Adrenal gland (tissue), 12 donors: ENCODE measurements around the gene BCL6B. TPM values are rescaled to one million over a fixed set of nuclear protein-coding genes. Genes with fewer than 3 reads are reported as not detected.

ENCODE experiments used
- DNase-seq, 7 donors: peaks; one replicate each; pipeline ENCODE4 v3.0.0-alpha.2; 2019 to 2020
- H3K27ac ChIP-seq, 5 donors: fragments of 200-600 bp; sonication (generic) in 4 of 5; 1 replicate in 3 of 5; 2 replicates in 2 of 5; pipeline versions ENCODE4 v1.5.1 to v1.8.0; 2016 to 2020; ENCODE audit warnings: mild to moderate bottlenecking in 1 of 5
- H3K27me3 ChIP-seq: fragments of 200-600 bp; 2 replicates; pipeline ENCODE4 v1.8.0; 2021
- H3K36me3 ChIP-seq, 2 donors: fragments of 200-600 bp; replicated peaks in 1 of 2; 1 replicate in 1 of 2; 2 replicates in 1 of 2; pipeline versions ENCODE4 v1.5.1 to v1.8.0; 2018 to 2022
- H3K4me1 ChIP-seq, 2 donors: fragments of 200-600 bp; replicated peaks in 1 of 2; 1 replicate in 1 of 2; 2 replicates in 1 of 2; pipeline versions ENCODE4 v1.5.1 to v1.8.0; 2018 to 2021
- H3K4me3 ChIP-seq, 4 donors: fragments of 200-600 bp; sonication (generic) in 3 of 4; one replicate each; pipeline ENCODE4 v1.5.1; 2016 to 2018
- H3K9me3 ChIP-seq, 3 donors: fragments of 200-600 bp; sonication (generic) in 1 of 3; replicated peaks in 1 of 3; 1 replicate in 2 of 3; 2 replicates in 1 of 3; pipeline versions ENCODE4 v1.5.1 to v1.8.0; 2016 to 2021
- CTCF ChIP-seq, 6 experiments: fragments of 450-650 bp in 4 of 6; fragments of 200-600 bp in 2 of 6; sonication (generic) in 1 of 6; IDR thresholded peaks; 1 replicate in 5 of 6; 2 replicates in 1 of 6; pipeline versions ENCODE4 v1.5.1 to v1.8.0; 2016 to 2021; ENCODE audit warnings: antibody characterized with exemption in 6 of 6, mild to moderate bottlenecking in 2 of 6, moderate library complexity in 1 of 6
- POLR2A ChIP-seq, 2 donors: fragments of 450-650 bp; IDR thresholded peaks; one replicate each; pipeline ENCODE4 v1.6.1; 2017; ENCODE audit warnings: antibody characterized with exemption in 2 of 2, mild to moderate bottlenecking in 2 of 2, moderate library complexity in 1 of 2
- WGBS, 4 donors: extraction: QIAGEN DNeasy Blood & Tissue Kit in 2 of 4; methylation state at CpG; one replicate each; pipeline versions ENCODE4 v1.1.5 to v1.1.7; 2013 to 2017; 5-methylcytosine and 5-hydroxymethylcytosine counted together
- intact Hi-C, 2 donors: fragments of 100-400 bp; cut with DNase I; formaldehyde crosslinking; loops; one replicate each; pipeline versions ENCODE4 v1.14.1 to v1.15.0; 2022 to 2023
- microRNA counts, 2 donors: library from miRNA; unstranded; fragments of <30 nt; microRNA quantifications; one replicate each; lab custom pipeline; 2016
- polyA plus RNA-seq, 3 donors: library from polyadenylated mRNA; stranded (reverse); fragments of 200-250 nt in 2 of 3; fragments of 350-450 nt in 1 of 3; fragmentation: Illumina TruSeq in 1 of 3; extraction: RNeasy Lipid Tissue Mini Kit (QIAGEN cat#74804) in 1 of 3; gene quantifications; one replicate each; pipeline ENCODE4 v1.2.3, GENCODE V29; 2013 to 2014
- small RNA-seq, 2 donors: library from RNA; depleted of rRNA; stranded (forward); fragments of <200 nt; gene quantifications; one replicate each; pipeline ENCODE3, GENCODE V24; 2016
- total RNA-seq, 9 donors: library from RNA; depleted of rRNA in 4 of 9; stranded (reverse); fragments of >200 nt in 4 of 9; fragments of 120-200 nt in 1 of 9; fragmentation: NEBNext Ultra II Directional in 1 of 9; extraction: Animal tissue kit (Norgen Biotek cat#: 25700) in 1 of 9; gene quantifications; one replicate each; pipeline versions ENCODE4 v1.1.0 to v1.2.4, GENCODE V29; 2013 to 2023
- donor health status: healthy with polysubstance abuse.
- donor health status: Bipolar disorder and iron deficiency.
- donor health status: DM: yes; HTN: yes; CAD: no.
- donor health status: DM: no; HTN: no; CAD: no.
- donor health status: DM: no; HTN: no; CAD: no.
- donor health status: DM: yes; HTN: yes; CAD: no.

BCL6B gene
- total and polyA plus RNA-seq, 12 donors, result 2.9 to 17.0 (median 8.8) TPM

- Histone ChIP-seq H3K4me1 (no peaks in the 10 kb centered on the region), H3K4me3 (no peak overlapping the region), H3K36me3 (no peaks in the 10 kb centered on the region), H3K9me3 (no peaks in the 10 kb centered on the region), H3K27ac (no peak overlapping the region), H3K27me3 (no peaks in the 10 kb centered on the region)
- 77 to 89% (median 84%) methylated on average over 10 of the region's 10 CpGs for WGBS, 4 donors
- no peak for TF ChIP-seq CTCF (IDR thresholded peaks at IDR 0.05)
- TF ChIP-seq POLR2A (IDR thresholded peaks at IDR 0.05), result no peak
- intact Hi-C loops, result no loop called here
- no peak for DNase-seq
These were observed 55.9 kb downstream of the BCL6B start for GRCh38 chr17:7078711-7079110.

MicroRNA genes within 50 kb of the gene (microRNA counts, 767-probe panel; counts per million panel counts)
- microRNA hsa-miR-195-5p (lab: Ali Mortazavi, UCI) (5,662 to 6,623 counts per million in 2 donors), microRNA hsa-miR-497-5p (lab: Ali Mortazavi, UCI) (5,452 to 5,807 counts per million in 2 donors)

Small RNAs within 50 kb of the gene (small RNA-seq; reads per million reads assigned to genes)
- gene AC120057.1, result 0 reads per million in 2 donors

Other genes starting within 250 kb of the BCL6B start
- under 1 TPM in 3 of 9 donors, not detected in 6; 0.14 to 0.35 (median 0.19) TPM for gene FBXO39, start 246.8 kb upstream of the BCL6B start, total RNA-seq
- gene FBXO39, start 246.8 kb upstream of the BCL6B start, polyA plus RNA-seq, result under 1 TPM in 1 of 3 donors, not detected in 2; 0.48 TPM
- gene TEKT1, start 191.3 kb upstream of the BCL6B start, total RNA-seq, result under 1 TPM in 3 of 9 donors, not detected in 6; 0.06 to 0.18 (median 0.14) TPM
- gene TEKT1, start 191.3 kb upstream of the BCL6B start, polyA plus RNA-seq, result under 1 TPM in 1 of 3 donors, not detected in 2; 0.55 TPM
- under 1 TPM in 2 of 9 donors, not detected in 7; 0.23 to 0.39 TPM for gene ALOX12, start 27.0 kb upstream of the BCL6B start, total RNA-seq
- gene ALOX12, start 27.0 kb upstream of the BCL6B start, polyA plus RNA-seq, result under 1 TPM in 1 of 3 donors, not detected in 2; 0.16 TPM
- 100 to 1,000 TPM; 206 to 799 (median 538) TPM for gene RNASEK, start 10.4 kb upstream of the BCL6B start, total RNA-seq
- 100 to 1,000 TPM; 363 to 770 (median 435) TPM for gene RNASEK, start 10.4 kb upstream of the BCL6B start, polyA plus RNA-seq
- gene SLC16A13, start 13.0 kb downstream of the BCL6B start, total RNA-seq, result 1 to 10 TPM in 8 of 9 donors, under 1 TPM in 1; 0.97 to 3.2 (median 2.3) TPM
- 1 to 10 TPM in 2 of 3 donors, under 1 TPM in 1; 0.84 to 3.1 (median 1.3) TPM for gene SLC16A13, start 13.0 kb downstream of the BCL6B start, polyA plus RNA-seq
- 1 to 10 TPM in 2 of 9 donors, under 1 TPM in 5, not detected in 2; 0.18 to 1.1 (median 0.55) TPM for gene SLC16A11, start 21.0 kb downstream of the BCL6B start, total RNA-seq
- gene SLC16A11, start 21.0 kb downstream of the BCL6B start, polyA plus RNA-seq, result 1 to 10 TPM in 2 of 3 donors, not detected in 1; 1.1 to 3.0 TPM
- 10 to 100 TPM in 1 of 9 donors, 1 to 10 TPM in 7, under 1 TPM in 1; 0.83 to 14.1 (median 5.3) TPM for gene CLEC10A, start 57.2 kb downstream of the BCL6B start, total RNA-seq
- 1 to 10 TPM; 3.1 to 6.5 (median 4.2) TPM for gene CLEC10A, start 57.2 kb downstream of the BCL6B start, polyA plus RNA-seq
- 1 to 10 TPM in 1 of 9 donors, under 1 TPM in 4, not detected in 4; 0.14 to 1.1 (median 0.61) TPM for gene ASGR2, start 91.8 kb downstream of the BCL6B start, total RNA-seq
- gene ASGR2, start 91.8 kb downstream of the BCL6B start, polyA plus RNA-seq, result 1 to 10 TPM in 2 of 3 donors, under 1 TPM in 1; 0.35 to 1.4 (median 1.2) TPM
- gene ASGR1, start 156.3 kb downstream of the BCL6B start, total RNA-seq, result 1 to 10 TPM in 6 of 9 donors, under 1 TPM in 1, not detected in 2; 0.63 to 2.7 (median 1.7) TPM
- gene ASGR1, start 156.3 kb downstream of the BCL6B start, polyA plus RNA-seq, result 1 to 10 TPM in 2 of 3 donors, under 1 TPM in 1; 0.29 to 6.9 (median 5.0) TPM
- gene DLG4, start 196.8 kb downstream of the BCL6B start, total RNA-seq, result 10 to 100 TPM; 14.1 to 70.2 (median 31.4) TPM
- gene DLG4, start 196.8 kb downstream of the BCL6B start, polyA plus RNA-seq, result 100 to 1,000 TPM in 1 of 3 donors, 10 to 100 TPM in 2; 19.1 to 172 (median 29.6) TPM
- gene ACADVL, start 196.9 kb downstream of the BCL6B start, total RNA-seq, result 1,000 to 10,000 TPM in 8 of 9 donors, 100 to 1,000 TPM in 1; 961 to 2,378 (median 1,747) TPM
- gene ACADVL, start 196.9 kb downstream of the BCL6B start, polyA plus RNA-seq, result 1,000 to 10,000 TPM in 2 of 3 donors, 100 to 1,000 TPM in 1; 972 to 6,098 (median 5,777) TPM
- gene DVL2, start 211.5 kb downstream of the BCL6B start, total RNA-seq, result 10 to 100 TPM; 25.2 to 87.2 (median 44.8) TPM
- gene DVL2, start 211.5 kb downstream of the BCL6B start, polyA plus RNA-seq, result 10 to 100 TPM; 11.8 to 80.9 (median 19.2) TPM
- gene PHF23, start 216.4 kb downstream of the BCL6B start, total RNA-seq, result 100 to 1,000 TPM in 1 of 9 donors, 10 to 100 TPM in 8; 33.5 to 141 (median 66.8) TPM
- gene PHF23, start 216.4 kb downstream of the BCL6B start, polyA plus RNA-seq, result 10 to 100 TPM; 28.0 to 80.3 (median 49.6) TPM
- 1,000 to 10,000 TPM in 1 of 9 donors, 100 to 1,000 TPM in 8; 195 to 1,049 (median 833) TPM for gene GABARAP, start 219.4 kb downstream of the BCL6B start, total RNA-seq
- gene GABARAP, start 219.4 kb downstream of the BCL6B start, polyA plus RNA-seq, result 1,000 to 10,000 TPM in 2 of 3 donors, 100 to 1,000 TPM in 1; 694 to 1,285 (median 1,047) TPM
- gene CTDNEP1, start 228.7 kb downstream of the BCL6B start, total RNA-seq, result 100 to 1,000 TPM in 5 of 9 donors, 10 to 100 TPM in 4; 30.3 to 144 (median 125) TPM
- 100 to 1,000 TPM in 1 of 3 donors, 10 to 100 TPM in 2; 67.9 to 177 (median 84.4) TPM for gene CTDNEP1, start 228.7 kb downstream of the BCL6B start, polyA plus RNA-seq
- 10 to 100 TPM; 28.0 to 82.7 (median 58.8) TPM for gene ELP5, start 229.2 kb downstream of the BCL6B start, total RNA-seq
- 10 to 100 TPM; 39.0 to 96.5 (median 77.4) TPM for gene ELP5, start 229.2 kb downstream of the BCL6B start, polyA plus RNA-seq
- 10 to 100 TPM in 4 of 9 donors, 1 to 10 TPM in 5; 2.0 to 35.6 (median 7.0) TPM for gene CLDN7, start 239.4 kb downstream of the BCL6B start, total RNA-seq
- 1 to 10 TPM; 1.6 to 9.7 (median 5.3) TPM for gene CLDN7, start 239.4 kb downstream of the BCL6B start, polyA plus RNA-seq